Loucy (cell line): ENCODE measurements around the gene FIS1.
"Not testable (repeated sequence)": the region's sequence is repeated elsewhere in the genome, so short reads cannot be mapped to it uniquely, and the experiment has no call there.

Source experiments
- CTCF ChIP-seq: fragments of 200-600 bp; sonication (generic); conservative IDR thresholded peaks from 2 replicates; pipeline ENCODE4 v1.5.1; 2014; ENCODE audit warnings: mild to moderate bottlenecking, antibody characterized with exemption, low read length
- EZH2phosphoT487 ChIP-seq: fragments of 200-600 bp; IDR thresholded peaks from 2 replicates; pipeline ENCODE4 v1.6.1; 2018; ENCODE audit warnings: antibody characterized with exemption, mild to moderate bottlenecking, moderate library complexity, borderline replicate concordance

GRCh38 chr7:101199522-101199921 is 45.4 kb downstream of the FIS1 start:
- TF ChIP-seq CTCF, EZH2phosphoT487: not testable (repeated sequence)
